ENCODE data around the gene CITED4.

CITED4 gene

DNA sequence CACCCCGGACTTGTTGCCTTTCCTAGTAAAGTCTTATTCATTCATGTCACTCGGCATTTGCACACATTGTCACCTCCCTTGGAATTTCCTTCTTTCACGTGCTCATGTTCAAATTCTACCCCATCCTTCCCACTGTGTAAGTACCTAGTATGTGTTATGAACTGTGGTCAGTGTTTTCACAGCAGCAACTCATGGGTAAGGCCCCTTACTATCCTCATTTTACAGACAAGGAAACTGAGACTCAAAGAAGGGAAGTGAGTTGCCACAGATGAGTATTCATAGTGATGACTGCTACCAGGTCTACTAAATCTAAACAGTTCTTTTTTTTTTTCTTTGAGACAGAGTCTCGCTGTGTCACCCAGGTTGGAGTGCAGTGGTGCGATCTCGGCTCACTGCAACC, 10.5 kb downstream of the CITED4 start:
- no peak for DNase-seq

DNA sequence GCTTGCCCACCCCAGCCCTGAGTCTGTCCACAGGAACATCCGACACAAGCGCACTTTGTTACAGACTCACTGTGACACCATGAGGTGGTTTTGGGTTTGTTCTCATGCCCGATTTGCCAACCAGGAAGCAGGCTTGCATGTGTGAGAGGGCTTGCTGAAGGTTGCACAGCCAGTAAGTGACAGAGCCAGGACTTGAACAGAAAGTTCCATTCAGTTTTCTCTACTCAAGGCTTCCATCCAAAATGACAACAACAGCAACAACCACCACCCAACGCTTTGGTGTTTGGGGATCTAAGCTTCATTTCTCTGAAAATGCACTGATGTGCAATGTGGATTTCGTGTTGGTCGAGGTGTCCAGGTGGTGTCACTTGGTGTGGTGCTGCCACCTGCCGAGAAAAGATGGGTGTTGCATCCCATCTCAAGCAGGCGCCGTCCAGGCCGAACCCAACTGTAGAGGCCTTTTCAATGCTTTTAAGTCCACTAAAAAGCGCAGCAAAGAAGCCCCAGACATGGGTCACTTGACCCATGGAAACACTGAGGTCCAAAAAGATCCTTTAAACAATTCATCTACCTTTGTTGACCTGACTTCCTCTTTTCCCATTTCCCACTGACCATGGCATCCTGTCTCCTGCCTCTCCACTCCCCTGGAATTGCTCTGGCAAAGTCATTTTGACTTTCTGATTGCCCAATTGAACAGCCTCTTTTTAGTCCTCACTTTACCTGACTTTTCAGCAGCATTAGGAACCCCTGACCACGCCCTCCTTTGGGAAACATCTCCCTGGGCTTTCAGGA, 12.2 kb downstream of the CITED4 start:
- peak; percentile 75 for DNase-seq

DNA sequence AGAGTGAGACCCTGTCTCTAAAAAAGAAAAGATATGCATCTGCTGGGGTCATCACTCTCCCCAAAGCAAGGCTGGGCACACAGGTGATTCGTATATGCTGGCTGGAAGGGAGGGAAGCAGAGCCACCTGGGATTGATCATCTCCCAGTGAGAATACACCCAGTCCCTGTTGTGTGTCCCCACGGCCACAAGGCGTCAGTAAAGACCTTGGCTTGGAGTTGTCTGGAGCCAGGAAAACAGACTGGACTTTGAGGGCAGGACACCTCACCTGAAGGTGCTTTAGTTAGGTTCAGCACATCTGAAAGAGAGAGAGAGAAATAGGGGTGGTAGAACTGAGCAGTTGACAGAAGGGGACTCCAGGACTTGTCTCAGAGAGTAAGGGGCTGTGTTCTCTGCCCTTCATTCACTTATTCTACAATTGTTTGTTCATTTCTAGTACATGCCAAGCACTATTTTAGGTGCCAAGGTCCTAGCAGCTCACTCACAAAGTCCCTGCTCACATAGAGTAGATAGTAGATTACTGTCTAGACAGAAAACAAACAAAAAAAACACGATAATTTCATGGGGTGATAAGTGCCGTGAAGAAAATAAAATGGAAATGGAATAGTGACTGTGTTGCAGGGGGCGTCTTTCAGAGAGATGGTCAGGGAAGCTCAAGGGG, 13.5 kb downstream of the CITED4 start:
- peak; percentile 14 for DNase-seq

DNA sequence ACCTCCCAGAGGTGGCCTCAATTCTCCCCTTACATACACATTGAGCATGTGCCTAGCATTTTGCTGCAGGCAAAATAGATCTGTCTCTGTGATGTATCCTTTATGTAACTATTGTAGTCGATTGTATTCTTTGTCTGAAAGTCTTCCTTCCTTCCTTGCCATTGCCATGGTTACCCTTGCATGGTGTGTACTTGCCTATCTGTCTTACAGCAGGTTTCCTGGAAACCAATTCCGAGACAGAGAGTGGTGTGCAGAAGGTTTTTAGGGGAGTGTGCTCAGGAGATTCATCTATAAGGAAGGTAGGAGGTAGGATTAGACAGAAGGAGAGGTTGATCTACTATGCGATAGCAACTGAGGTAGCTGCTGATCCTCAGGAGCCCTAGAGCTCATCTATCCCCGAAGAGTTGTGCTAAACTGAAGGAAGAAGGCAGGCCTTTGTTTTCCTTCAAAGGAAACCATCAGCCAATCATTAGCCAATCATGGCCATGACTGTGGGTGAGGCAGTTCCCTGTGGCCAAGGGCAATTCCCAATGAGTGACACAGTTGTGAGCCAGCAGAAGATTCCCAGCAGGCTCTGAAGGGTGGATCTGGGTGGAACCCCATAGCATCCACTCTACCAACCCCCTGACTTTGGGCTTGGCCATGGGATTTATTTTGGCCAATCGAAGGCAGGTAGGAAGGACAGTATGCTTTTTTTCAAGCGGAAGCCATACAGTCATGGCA, 15.0 kb downstream of the CITED4 start:
- DNase-seq = no peak

DNA sequence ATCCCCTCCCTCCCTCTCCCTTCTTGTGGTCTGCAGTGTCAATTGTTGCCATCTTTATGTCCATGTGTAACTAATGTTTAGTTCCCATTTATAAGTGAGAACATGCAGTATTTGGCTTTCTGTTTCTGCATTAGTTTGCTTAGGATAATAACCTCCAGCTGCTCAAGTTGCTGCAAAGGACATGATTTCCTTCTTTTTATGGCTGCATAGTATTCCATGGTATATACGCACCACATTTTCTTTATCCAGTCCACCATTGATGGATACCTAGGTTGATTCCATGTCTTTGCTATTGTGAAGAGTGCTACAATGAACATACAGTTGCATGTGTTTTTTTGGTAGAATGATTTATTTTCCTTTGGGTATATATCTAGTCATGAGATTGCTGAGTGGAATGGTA, 16.3 kb downstream of the CITED4 start:
- DNase-seq = no peak

DNA sequence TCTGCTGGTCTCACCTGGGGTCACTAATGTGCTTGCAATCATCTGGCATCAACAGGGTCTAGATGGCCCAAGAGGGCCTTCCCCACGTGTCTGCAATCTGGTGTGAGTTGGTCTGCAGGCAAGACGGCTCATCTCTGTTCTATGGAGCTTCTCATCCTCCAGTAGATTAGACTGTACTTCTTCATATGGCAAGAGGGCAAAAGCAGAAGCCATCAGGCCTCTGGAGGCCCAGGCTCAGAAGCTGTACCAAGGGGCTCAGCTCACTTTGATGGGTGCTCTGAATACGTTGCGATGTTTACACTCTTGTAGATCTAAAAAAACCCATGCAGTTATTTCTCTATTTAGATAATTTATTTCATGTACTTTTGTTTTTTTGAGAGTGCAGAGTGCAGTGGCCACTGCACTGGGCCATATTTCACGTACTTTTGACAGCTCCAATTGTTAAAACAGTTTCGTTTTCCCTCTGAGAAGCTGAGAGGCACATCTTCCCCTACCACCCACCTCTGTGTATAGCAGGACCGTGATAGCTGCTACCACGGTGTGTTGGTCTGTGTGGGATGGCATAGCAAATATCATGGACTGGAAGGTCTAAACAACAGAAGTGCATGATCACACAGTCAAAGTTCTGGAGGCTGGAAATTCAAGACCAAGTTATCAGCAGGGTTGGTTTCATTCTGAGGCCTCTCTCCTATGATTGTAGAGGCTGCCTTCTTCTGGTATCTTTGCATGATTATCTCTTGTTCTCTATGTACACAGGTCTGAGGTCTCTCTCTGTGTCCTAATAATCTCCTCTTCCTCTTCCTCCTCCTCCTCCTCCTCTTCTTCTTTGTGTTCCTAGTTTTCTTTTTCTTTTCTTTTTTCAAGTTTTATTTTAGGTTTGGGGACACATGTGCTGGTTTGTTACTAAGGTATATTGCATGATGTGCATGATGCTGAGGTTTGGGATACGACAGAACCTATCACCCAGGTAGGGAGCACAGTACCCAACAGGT, 17.0 kb downstream of the CITED4 start:
- DNase-seq = no peak

DNA sequence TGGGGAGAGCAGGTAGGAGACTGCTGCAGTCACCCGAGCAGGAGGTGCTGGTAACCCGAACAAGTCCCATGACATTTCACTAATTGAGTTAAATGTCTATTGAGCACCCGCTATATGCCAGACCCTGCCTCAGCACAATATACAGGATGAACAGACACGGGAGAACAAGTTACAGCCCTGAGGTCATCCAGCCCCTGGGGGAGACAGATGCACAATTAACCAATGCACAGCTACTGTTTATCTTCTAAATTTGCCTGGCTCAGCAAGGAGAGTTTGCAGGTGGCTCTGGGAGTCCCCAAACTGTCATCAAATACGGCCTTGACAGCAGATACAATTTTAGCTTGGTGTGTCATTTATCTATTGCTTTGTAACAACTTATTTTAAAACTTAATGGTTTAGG, 18.1 kb downstream of the CITED4 start:
- no peak for DNase-seq

DNA sequence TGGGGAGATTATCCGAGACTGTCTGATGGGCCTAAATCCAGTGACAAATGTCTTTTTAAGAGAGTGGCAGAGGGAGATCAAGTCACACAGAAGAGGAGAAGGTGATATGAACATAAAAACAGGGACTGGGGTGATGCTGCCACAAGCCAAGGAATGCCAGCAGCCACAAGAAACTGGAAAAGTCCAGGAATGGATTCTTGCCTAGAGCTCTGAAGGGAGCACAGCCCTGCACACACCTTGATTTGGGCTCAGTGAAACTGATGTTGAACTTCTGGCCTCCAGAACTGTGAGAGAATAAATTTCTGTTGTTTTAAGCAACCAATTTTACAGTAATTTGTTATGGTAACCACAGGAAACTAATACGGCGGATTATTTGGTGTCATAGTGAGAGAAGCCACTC, 19.5 kb downstream of the CITED4 start:
- no peak for DNase-seq

DNA sequence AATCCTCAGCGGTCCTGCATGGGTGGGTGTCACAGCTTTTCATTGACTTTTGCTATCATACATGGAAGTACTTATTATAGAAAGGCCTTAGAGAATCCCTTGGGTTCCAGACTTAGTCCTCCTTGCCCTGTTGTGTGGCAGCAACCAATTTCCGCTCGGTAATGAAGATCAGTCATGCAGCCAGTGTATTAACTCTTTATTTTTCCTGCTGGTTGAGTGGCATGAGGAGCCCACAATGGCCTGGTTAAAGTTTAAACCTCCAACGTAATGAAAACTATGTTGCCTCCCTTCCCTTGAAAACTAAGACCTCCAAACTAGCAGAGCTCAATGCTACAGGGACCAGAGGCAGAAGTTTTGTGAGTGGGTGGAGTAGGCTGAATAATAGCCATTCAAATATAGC, 20.0 kb downstream of the CITED4 start:
- no peak for DNase-seq

DNA sequence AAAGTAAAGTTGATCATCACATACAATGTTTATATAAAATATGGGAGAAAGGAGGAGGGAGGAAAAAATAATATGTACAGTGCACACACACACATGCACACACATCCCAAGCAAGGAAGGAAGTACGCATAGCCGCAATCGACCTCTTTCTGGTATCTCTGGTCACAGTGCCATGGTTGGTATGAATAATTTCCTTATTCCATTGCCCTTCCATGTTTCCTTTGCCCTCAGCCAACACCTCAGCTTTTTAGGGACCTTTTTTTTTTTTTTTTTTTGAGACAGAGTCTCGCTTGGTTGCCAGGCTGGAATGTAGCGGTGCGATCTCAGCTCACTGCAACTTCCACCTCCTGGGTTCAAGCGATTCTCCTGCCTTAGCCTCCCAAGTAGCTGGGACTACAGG, 20.6 kb downstream of the CITED4 start:
- no peak for DNase-seq

DNA sequence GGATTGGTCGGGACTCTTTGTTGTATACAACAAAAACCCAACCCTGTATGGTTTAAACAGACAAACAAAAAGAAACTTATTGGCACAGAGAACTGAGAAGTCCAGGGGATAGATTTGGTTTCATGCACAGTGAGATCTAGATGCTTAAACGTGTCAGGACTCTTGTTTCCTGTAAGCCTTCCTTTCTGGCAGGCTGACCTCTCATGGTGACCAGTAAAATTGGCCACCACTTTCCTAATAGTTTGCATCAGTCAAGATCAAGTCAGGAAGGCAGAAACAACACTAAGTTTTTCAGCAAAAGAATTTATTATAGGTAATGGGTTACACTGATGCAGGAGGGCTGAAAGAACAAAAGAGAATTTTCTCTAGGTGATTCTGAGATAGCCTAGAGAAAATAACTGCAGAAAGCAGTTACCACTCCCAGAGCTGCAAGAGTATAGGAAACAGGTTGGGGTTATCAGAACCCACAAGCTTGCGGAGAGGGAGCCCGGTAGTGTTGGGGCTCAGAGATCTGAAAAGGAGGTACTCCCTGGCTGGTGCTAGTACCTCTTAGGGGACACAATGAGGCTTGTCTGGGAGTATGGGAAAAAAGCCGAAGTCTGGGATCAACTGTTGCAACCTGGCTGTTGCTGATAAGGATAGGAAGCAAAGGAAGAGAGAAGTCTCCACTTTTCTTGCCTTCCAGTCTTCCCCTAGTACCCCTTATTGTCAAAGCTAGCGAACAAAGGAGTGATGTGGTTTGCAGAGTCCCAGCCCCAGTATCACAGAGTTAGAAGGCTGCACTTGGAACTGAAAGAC, 21.4 kb downstream of the CITED4 start:
- DNase-seq = no peak

DNA sequence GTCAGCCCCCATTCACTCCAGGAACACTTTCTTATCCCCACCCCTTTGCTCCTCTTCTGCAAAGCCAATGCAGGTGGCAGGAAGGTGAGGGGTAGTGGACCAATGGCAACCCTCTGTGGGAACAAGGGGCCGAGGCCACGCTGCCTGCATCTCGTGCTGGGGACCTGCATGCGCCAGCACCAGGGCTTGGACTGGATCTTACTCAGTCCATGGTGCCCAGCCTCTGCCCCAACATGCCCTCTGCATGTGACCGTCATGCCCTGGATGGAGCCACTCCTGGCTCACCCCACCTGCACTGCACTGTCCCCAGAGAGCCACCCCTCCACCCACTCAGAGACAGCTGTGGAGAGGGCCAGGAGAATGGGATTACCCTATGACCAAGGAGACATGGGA, 22.2 kb downstream of the CITED4 start:
- no peak for DNase-seq

DNA sequence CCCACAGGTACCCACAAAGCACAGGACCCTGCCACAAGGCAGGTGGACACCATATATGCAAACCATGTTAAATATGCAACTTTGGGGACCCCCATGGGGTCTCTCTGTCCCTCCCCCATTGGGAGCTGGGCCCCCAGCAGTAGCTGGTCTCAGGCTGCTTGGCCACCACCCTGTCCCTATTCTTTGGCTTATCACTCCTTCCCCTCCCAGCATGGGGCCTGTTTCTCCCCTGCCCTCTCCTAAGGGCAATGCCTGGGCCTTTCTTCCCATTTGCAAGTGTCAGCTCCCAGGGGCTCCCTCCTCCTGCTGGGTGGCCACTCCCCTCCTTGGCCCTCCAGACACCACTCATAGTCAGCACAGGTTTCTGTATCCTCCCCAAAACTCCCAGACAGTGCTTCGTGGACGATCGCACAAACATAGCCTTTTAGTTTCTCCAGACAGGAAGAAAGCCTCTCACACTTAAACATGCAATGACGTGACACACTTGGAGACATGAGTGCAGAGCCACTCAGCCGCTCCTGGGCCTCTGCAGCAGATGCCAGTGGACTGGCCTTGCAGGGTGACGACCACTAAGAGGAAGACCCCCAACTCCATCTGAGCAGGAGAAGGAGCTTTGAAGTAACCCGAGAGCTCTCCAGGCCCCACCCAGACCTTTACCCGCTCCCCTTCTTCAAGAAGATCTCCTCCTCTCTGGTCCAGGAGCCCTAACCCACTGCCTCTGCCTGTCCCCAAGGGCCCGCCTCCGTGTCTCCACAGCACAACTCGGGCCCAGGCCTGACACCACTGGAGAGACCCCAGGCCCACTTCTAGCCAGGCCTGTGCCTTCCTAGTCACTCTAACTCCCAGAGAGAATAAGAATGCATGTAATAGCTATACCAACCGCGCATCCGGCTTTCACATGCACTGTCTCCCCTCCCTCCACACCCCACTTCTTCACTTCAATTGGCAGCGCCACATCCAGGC, 22.9 kb downstream of the CITED4 start:
- DNase-seq = no peak

DNA sequence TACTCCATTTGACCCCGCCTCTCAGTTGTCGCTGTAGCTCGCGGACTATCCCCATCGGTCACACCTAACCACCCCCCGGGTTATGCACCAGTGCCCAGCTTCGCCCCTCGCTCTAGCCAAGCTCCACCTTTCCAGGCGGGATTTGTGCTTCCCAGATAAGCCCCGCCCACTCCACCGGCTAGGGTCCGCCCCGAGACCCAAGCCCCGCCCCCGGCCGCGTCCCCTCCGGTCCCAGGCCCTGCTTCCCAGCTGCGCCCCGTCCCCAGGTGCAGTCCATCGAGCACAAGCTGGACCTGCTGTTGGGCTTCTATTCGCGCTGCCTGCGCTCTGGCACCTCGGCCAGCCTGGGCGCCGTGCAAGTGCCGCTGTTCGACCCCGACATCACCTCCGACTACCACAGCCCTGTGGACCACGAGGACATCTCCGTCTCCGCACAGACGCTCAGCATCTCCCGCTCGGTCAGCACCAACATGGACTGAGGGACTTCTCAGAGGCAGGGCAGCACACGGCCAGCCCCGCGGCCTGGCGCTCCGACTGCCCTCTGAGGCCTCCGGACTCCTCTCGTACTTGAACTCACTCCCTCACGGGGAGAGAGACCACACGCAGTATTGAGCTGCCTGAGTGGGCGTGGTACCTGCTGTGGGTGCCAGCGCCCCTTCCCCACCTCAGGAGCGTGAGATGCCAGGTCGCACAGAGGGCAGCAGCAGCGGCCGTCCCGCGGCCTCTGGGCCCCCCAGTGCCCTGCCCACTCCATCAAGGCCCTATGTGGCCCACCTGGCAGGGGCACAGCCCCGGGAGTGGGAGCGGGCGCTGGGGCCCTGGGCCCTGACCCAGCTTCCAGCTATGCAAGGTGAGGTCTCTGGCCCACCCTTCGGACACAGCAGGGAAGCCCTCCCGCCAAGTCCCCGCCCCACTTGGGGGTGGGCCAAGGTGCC, 23.9 kb downstream of the CITED4 start:
- DNase-seq = no peak

DNA sequence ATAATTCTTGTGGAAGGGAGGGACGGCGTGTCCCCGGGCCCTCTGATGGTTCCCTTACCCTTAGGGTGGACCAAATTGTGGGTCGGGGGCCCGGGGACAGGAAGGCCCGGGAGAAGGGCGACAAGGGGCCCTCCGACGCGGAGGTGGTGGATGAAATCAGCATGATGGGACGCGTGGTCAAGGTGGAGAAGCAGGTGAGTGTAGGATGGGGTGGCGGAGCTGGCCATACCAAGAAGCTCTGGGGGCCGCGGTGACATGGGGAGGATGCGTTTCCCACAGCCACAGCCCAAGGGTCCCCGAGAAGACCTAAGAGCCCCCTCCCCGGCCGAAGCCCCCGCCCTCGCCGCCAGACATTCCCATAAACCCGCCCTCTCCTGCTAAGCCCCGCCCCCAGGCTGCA, 24.6 kb downstream of the CITED4 start:
- no peak for DNase-seq

DNA sequence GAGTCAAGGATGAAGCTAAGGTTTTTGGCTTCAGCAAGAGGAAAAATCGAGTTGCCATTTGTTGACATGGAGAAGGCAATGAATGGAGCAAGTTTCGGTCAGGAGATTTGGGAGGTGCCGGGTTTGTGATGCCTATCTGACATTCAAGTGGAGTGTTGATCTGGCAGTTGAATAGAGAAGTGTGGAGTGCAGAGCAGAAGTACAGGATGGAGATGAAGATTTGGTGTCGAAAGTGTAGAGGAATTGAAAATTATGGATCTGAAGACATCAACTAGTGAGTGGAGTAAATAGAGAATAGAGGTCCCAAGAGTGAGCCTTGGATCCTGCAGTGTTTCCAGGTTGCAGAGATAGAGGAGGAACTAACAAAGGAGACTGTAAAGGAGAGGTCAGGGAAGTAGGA, 25.9 kb downstream of the CITED4 start:
- DNase-seq = no peak

DNA sequence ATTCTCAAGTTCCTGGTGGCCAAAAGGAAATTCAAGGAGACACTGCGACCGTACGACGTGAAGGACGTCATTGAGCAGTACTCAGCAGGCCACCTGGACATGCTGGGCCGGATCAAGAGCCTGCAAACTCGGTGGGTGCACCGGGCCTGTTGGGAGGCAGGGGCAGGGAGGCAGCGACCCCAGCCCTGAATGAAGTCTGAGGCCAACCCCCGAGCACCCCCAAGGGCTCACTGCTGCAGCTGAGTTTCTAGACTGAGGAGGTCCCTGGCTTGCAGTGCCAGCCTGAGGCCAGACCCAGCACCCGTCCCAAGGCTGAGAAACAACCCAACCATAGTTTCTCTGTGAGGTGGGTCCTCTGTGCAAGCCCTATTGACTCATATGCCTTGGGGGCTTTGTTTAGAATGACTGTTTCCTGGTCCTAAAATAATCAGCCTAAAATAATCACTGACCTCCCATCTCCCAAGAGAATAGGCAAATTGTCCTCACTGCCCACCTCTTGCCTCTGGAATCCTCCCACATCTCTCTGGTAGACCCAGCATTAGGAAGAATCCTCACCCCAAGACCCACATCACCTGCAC, 27.1 kb downstream of the CITED4 start:
- no peak for DNase-seq

DNA sequence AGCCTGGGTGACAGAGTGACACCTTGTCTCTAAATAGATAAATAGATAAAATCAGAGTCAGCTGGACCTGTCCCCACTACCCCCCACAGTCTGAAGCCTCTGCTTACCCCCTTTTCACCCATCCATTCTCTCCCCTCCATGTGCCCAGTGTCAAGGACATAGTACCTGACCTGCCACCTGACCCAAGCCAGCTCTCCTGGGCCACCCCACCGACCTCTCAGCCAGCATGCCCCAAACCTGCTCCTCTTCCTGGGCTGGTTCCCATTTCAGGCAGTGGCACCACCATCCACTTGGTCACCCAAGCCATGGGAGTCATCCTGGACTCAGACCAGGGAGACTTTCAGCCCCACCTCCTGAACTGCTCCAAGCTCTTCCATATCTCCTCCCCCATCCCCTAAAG, 28.2 kb downstream of the CITED4 start:
- DNase-seq = no peak

Data from CD4-positive, alpha-beta T cell treated with Interferon gamma for 1 hour (primary cell).